GM12878 (cell line): ENCODE measurements around the gene UQCRC1. TPM values are rescaled to one million over a fixed set of nuclear protein-coding genes. Genes with fewer than 3 reads are reported as not detected.

Experiments
- ATAC-seq: fragments of 200-7000 bp; cut with Tn5 transposase; 3 replicates; pipeline ENCODE4 v1.9.1; 2020; ENCODE audit warnings: mild to moderate bottlenecking, moderate library complexity
- BruUV-seq: library from RNA; stranded (reverse); fragments of 400-500 nt; replicated peaks from 2 replicates; lab custom pipeline; 2021; lab: Mats Ljungman, UMichigan
- CTCF ChIA-PET: fragments of 300-600 bp; sonication (Branson Sonifier 250); formaldehyde crosslinking; extraction: SDS; loops from one replicate; lab custom pipeline; 2021; ENCODE audit warnings: inconsistent platforms; lab: Yijun Ruan, JAX
- POLR2A ChIA-PET: fragments of 350-600 bp; formaldehyde crosslinking; extraction: SDS; loops from one replicate; lab custom pipeline; 2021; ENCODE audit warnings: inconsistent platforms; lab: Charles Lee
- RAD21 ChIA-PET: fragments of 300-600 bp; sonication (Branson Sonifier 250); formaldehyde crosslinking; loops from one replicate; lab custom pipeline; 2023; ENCODE audit warnings: antibody characterized with exemption; ENCODE audit not compliant: unreplicated experiment; lab: Charles Lee
- SMC1A ChIA-PET: fragments of 300-600 bp; sonication (Branson Sonifier 250); formaldehyde crosslinking; loops from one replicate; lab custom pipeline; 2023; ENCODE audit not compliant: unreplicated experiment, uncharacterized antibody; lab: Charles Lee
- DNase-seq: peaks from one replicate; pipeline ENCODE4 v3.0.0-alpha.2; 2011; ENCODE audit warnings: low read depth, low spot score
- FAIRE-seq: peaks from 3 replicates; lab custom pipeline; 2011; peaks lifted over from hg19 to GRCh38; lab: Jason Lieb, UNC
- H2AFZ ChIP-seq: 2 replicates; pipeline ENCODE4 v1.6.0; 2011; ENCODE audit warnings: low read depth, low read length, control low read depth; ENCODE audit not compliant: control insufficient read depth
- H3K27ac ChIP-seq: 2 replicates; pipeline ENCODE4 v1.5.1; 2011; ENCODE audit warnings: control low read depth; ENCODE audit not compliant: control insufficient read depth, insufficient read depth
- H3K27me3 ChIP-seq, 2 experiments: replicated peaks in 1 of 2; 2 replicates each; pipeline versions ENCODE4 v1.6.0 to v1.6.1; 2011; ENCODE audit warnings: low read length in 1 of 2; ENCODE audit not compliant: control insufficient read depth in 2 of 2, insufficient read depth in 2 of 2
- H3K36me3 ChIP-seq, 2 experiments: 2 replicates each; pipeline ENCODE4 v1.5.1; 2011; ENCODE audit warnings: low read length in 1 of 2; ENCODE audit not compliant: control insufficient read depth in 2 of 2, insufficient read depth in 2 of 2
- H3K4me1 ChIP-seq: 2 replicates; pipeline ENCODE4 v1.6.1; 2011; ENCODE audit warnings: mild to moderate bottlenecking, low read length, moderate library complexity, mixed read lengths; ENCODE audit not compliant: control insufficient read depth, insufficient read depth
- H3K4me2 ChIP-seq: 2 replicates; pipeline ENCODE4 v1.6.0; 2011; ENCODE audit warnings: control low read depth; ENCODE audit not compliant: control insufficient read depth, insufficient read depth
- H3K4me3 ChIP-seq: fragments of 200-600 bp; sonication (generic); 2 replicates; pipeline ENCODE4 v1.5.1; 2016
- H3K79me2 ChIP-seq: 2 replicates; pipeline ENCODE4 v1.6.0; 2011; ENCODE audit warnings: low read length; ENCODE audit not compliant: control insufficient read depth, insufficient read depth
- H3K9ac ChIP-seq: 2 replicates; pipeline ENCODE4 v1.8.0; 2011; ENCODE audit warnings: low read length, control low read depth, mixed read lengths; ENCODE audit not compliant: control insufficient read depth, insufficient read depth
- H3K9me3 ChIP-seq: replicated peaks from 3 replicates; pipeline ENCODE4 v1.5.1; 2011; ENCODE audit warnings: mild to moderate bottlenecking, low read length; ENCODE audit not compliant: control insufficient read depth, insufficient read depth
- H4K20me1 ChIP-seq: 2 replicates; pipeline ENCODE4 v1.6.0; 2011; ENCODE audit not compliant: control insufficient read depth, insufficient read depth
- ETV6 ChIP-seq, 2 experiments: fragments of 450-650 bp in 1 of 2; IDR thresholded peaks in 1 of 2; conservative IDR thresholded peaks in 1 of 2; 2 replicates each; pipeline ENCODE4 v1.6.1; 2014; ENCODE audit warnings: antibody characterized with exemption in 1 of 2, borderline replicate concordance in 1 of 2, low read depth in 1 of 2, mild to moderate bottlenecking in 1 of 2, moderate library complexity in 1 of 2
- EZH2 ChIP-seq: IDR thresholded peaks from 2 replicates; pipeline ENCODE4 v1.6.1; 2012; ENCODE audit warnings: low read depth, mild to moderate bottlenecking, control low read depth, inconsistent platforms, low read length, borderline replicate concordance; ENCODE audit not compliant: control insufficient read depth
- NFIC ChIP-seq: IDR thresholded peaks from 2 replicates; pipeline ENCODE4 v1.6.1; 2012; ENCODE audit warnings: low read depth, mild to moderate bottlenecking, inconsistent platforms, low read length, moderate library complexity
- NFYB ChIP-seq: IDR thresholded peaks from 2 replicates; pipeline ENCODE4 v1.6.1; 2011; ENCODE audit warnings: low read depth, mild to moderate bottlenecking, low read length, improper control_type of control experiment, moderate library complexity; ENCODE audit not compliant: insufficient read depth
- RUNX3 ChIP-seq: IDR thresholded peaks from 2 replicates; pipeline ENCODE4 v1.6.1; 2012; ENCODE audit warnings: low read length, inconsistent platforms
- STAT3 ChIP-seq: IDR thresholded peaks from 2 replicates; pipeline ENCODE4 v1.6.1; 2011; ENCODE audit warnings: low read depth, low read length, improper control_type of control experiment
- USF2 ChIP-seq: IDR thresholded peaks from 2 replicates; pipeline ENCODE4 v1.6.1; 2011; ENCODE audit warnings: low read depth, low read length, improper control_type of control experiment, borderline replicate concordance
- ZBTB4 ChIP-seq: fragments of 450-650 bp; formaldehyde crosslinking; IDR thresholded peaks from 2 replicates; pipeline ENCODE4 v1.4.0; 2022; ENCODE audit warnings: mild to moderate bottlenecking, moderate library complexity
- ZNF24 ChIP-seq: fragments of 450-650 bp; IDR thresholded peaks from 2 replicates; pipeline ENCODE4 v1.6.1; 2017; ENCODE audit warnings: antibody characterized with exemption, mild to moderate bottlenecking
- ZNF622 ChIP-seq: fragments of 450-650 bp; IDR thresholded peaks from 2 replicates; pipeline ENCODE4 v1.6.1; 2017; ENCODE audit warnings: mild to moderate bottlenecking, inconsistent platforms
- WGBS: methylation state at CpG from one replicate; pipeline ENCODE4 v1.1.6; 2016; ENCODE audit warnings: low lambda C conversion rate; ENCODE audit not compliant: insufficient replicate concordance, insufficient coverage; ENCODE audit errors: missing lambda C conversion rate; 5-methylcytosine and 5-hydroxymethylcytosine counted together
- in situ Hi-C: fragments of 300-500 bp; cut with MboI; formaldehyde crosslinking; loops from 9 replicates; pipeline ENCODE4 v1.14.3; 2018; ENCODE audit warnings: mixed read lengths
- intact Hi-C: fragments of 100-400 bp; cut with micrococcal nuclease; formaldehyde crosslinking; loops from one replicate; pipeline ENCODE4 v1.14.2; 2022; ENCODE audit not compliant: unreplicated experiment
- polyA plus RNA-seq, 11 experiments: library from polyadenylated mRNA; depleted of rRNA in 4 of 11; unstranded in 6 of 11; stranded (reverse) in 5 of 11; fragments of >200 nt; fragmentation: Nextera tagmentation in 4 of 11; fragmentation: Illumina TruSeq in 1 of 11; extraction: Ambion mirVana in 4 of 11; extraction: Trizol in 1 of 11; gene quantifications; 1 replicate in 1 of 11; 2 replicates in 10 of 11; pipeline versions ENCODE4 v1.2.1 to v1.2.3, GENCODE V29; 2011 to 2016; ENCODE audit warnings: inconsistent platforms in 2 of 11, missing spikeins in 2 of 11, low read depth in 1 of 11
- total RNA-seq, 4 experiments: library from RNA; depleted of rRNA in 3 of 4; stranded (reverse); fragments of >200 nt in 3 of 4; fragmentation: Illumina TruSeq in 1 of 4; extraction: Trizol in 1 of 4; gene quantifications; 2 replicates each; pipeline versions ENCODE4 v1.2.1 to v1.2.3, GENCODE V29; 2013 to 2021

The UQCRC1 gene
- total and polyA plus RNA-seq, 10 of the 15 experiments (the other 5 are each of a cell fraction or from before 2014, with no cell fraction given): 116 to 426 (median 228) TPM

- TF ChIP-seq STAT3: no peak
- TF ChIP-seq ZNF24: no peak
- TF ChIP-seq, all 136 proteins: peak for 0
Observed at GRCh38 chr3:48592519-48593087, 16.8 kb downstream of the UQCRC1 start (continued).

- H3K36me3 ChIP-seq: no peaks in the 10 kb centered on the region
- RAD21 ChIA-PET: no interaction called here
- intact Hi-C loops: no loop called here
- POLR2A ChIA-PET: no interaction called here
- BruUV-seq: no TSS peak
- SMC1A ChIA-PET: no interaction called here
- in situ Hi-C loops: no loop called here
- no peak for FAIRE-seq
- TF ChIP-seq ETV6 (conservative IDR thresholded peaks at IDR 0.05 in 1 of 2, IDR thresholded peaks at IDR 0.05 in 1 of 2; ENCODE audit: borderline replicate concordance in 1 of 2, low read depth in 1 of 2) (no peak), USF2 (no peak), STAT3 (no peak), RUNX3 (no peak), ZNF622 (no peak), NFIC (no peak), ZBTB4 (no peak), EZH2 (no peak), NFYB (no peak)
- TF ChIP-seq, all 136 proteins: peak for 0
- ATAC-seq: no peak
- H3K4me1 ChIP-seq: no peaks in the 10 kb centered on the region; the same call in 1 of the 2 replicates
- no peak overlapping the region for H3K4me3 ChIP-seq
- no peak overlapping the region for H3K27ac ChIP-seq
- 52% methylated on average over 22 of the region's 22 CpGs for WGBS
- H3K9me3 ChIP-seq: no peaks in the 10 kb centered on the region
- DNase-seq: no peak
- no peaks in the 10 kb centered on the region for H4K20me1 ChIP-seq
- no peak overlapping the region for H3K4me2 ChIP-seq
- H3K79me2 ChIP-seq: no peaks in the 10 kb centered on the region
- H2AFZ ChIP-seq: no peak overlapping the region
- no peak overlapping the region for H3K9ac ChIP-seq
- CTCF ChIA-PET: no interaction called here
- H3K27me3 ChIP-seq: peaks cover 0 to 9% of the 10 kb centered on the region in 2 experiments; a peak in 2 of 4 replicates
Observed at GRCh38 chr3:48591886-48592518, 17.4 kb downstream of the UQCRC1 start.
